ENCODE measurements around the gene CPZ.

CPZ gene

GRCh38 chr4:8596891-8597290 lies 4.3 kb downstream of the CPZ start:
- DNase-seq: no peak

GRCh38 chr4:8597319-8597718 lies 4.8 kb downstream of the CPZ start:
- no peak for DNase-seq

- no peak for DNase-seq
Observed at GRCh38 chr4:8597791-8598190, 5.2 kb downstream of the CPZ start.

GRCh38 chr4:8598391-8599090 lies 6.0 kb downstream of the CPZ start:
- no peak for DNase-seq

- DNase-seq: no peak
Observed at GRCh38 chr4:8599091-8599460, 6.5 kb downstream of the CPZ start.

- no peak for DNase-seq
Observed at GRCh38 chr4:8599657-8600056, 7.1 kb downstream of the CPZ start.

- DNase-seq: no peak
Observed at GRCh38 chr4:8600266-8600665, 7.7 kb downstream of the CPZ start.

- no peak for DNase-seq
Observed at GRCh38 chr4:8600686-8601085, 8.1 kb downstream of the CPZ start.

GRCh38 chr4:8601086-8601485 lies 8.5 kb downstream of the CPZ start:
- no peak for DNase-seq

GRCh38 chr4:8601556-8601955 lies 9.0 kb downstream of the CPZ start:
- DNase-seq: no peak

- DNase-seq: no peak
Observed at GRCh38 chr4:8602686-8603430, 10.3 kb downstream of the CPZ start.

GRCh38 chr4:8603931-8604330 lies 11.4 kb downstream of the CPZ start:
- DNase-seq: no peak

GRCh38 chr4:8605289-8605688 lies 12.7 kb downstream of the CPZ start:
- DNase-seq: no peak

GRCh38 chr4:8606476-8606875 lies 13.9 kb downstream of the CPZ start:
- DNase-seq: no peak

GRCh38 chr4:8606966-8607365 lies 14.4 kb downstream of the CPZ start:
- DNase-seq: no peak

- DNase-seq: no peak
Observed at GRCh38 chr4:8607603-8608481, 15.3 kb downstream of the CPZ start.

GRCh38 chr4:8608714-8609391 lies 16.3 kb downstream of the CPZ start:
- DNase-seq: no peak

GRCh38 chr4:8609406-8609805 lies 16.8 kb downstream of the CPZ start:
- DNase-seq: no peak

GRCh38 chr4:8609824-8610350 lies 17.3 kb downstream of the CPZ start:
- DNase-seq: no peak

GRCh38 chr4:8610858-8611616 lies 18.5 kb downstream of the CPZ start:
- no peak for DNase-seq

- DNase-seq: no peak
Observed at GRCh38 chr4:8612646-8613045, 20.1 kb downstream of the CPZ start.
